GM18505 (cell line): ENCODE data around the gene ZIC5.

Experiments used
- ATAC-seq: cut with Tn5 transposase; IDR thresholded peaks from one replicate; pipeline ENCODE4 v1.9.1; 2021; ENCODE audit not compliant: unreplicated experiment
- POLR2A ChIP-seq: IDR thresholded peaks from 4 replicates; pipeline ENCODE4 v1.6.1; 2011; ENCODE audit warnings: borderline replicate concordance; ENCODE audit not compliant: insufficient read depth, insufficient read length; ENCODE audit errors: extremely low read depth

ZIC5 gene

GRCh38 chr13:99971576-99972189 lies at the start of gene ZIC5:
ZIC5 (minus strand) TSS chr13:99971767; CDS start chr13:99971603, 164 bp downstream.
- ATAC-seq: no peak

GRCh38 chr13:100019780-100020356 lies 48.3 kb upstream of the ZIC5 start:
- ATAC-seq: no peak

More at GRCh38 chr13:99971576-99972189, at the start of gene ZIC5:
- TF ChIP-seq POLR2A: no peak

GRCh38 chr13:100014621-100015020 lies 43.1 kb upstream of the ZIC5 start:
- no peak for ATAC-seq
- no peak for TF ChIP-seq POLR2A

More at GRCh38 chr13:100019780-100020356, 48.3 kb upstream of the ZIC5 start:
- TF ChIP-seq POLR2A: no peak

- ATAC-seq: no peak
- TF ChIP-seq POLR2A: no peak
Observed at GRCh38 chr13:99998261-99998660, 26.7 kb upstream of the ZIC5 start.

GRCh38 chr13:99997702-99998214 lies 26.2 kb upstream of the ZIC5 start:
- no peak for ATAC-seq
- no peak for TF ChIP-seq POLR2A

GRCh38 chr13:99996381-99996973 lies 24.9 kb upstream of the ZIC5 start:
- no peak for ATAC-seq
- TF ChIP-seq POLR2A: no peak

- no peak for TF ChIP-seq POLR2A
- no peak for ATAC-seq
Observed at GRCh38 chr13:99995589-99996380, 24.2 kb upstream of the ZIC5 start.

GRCh38 chr13:99995104-99995588 lies 23.6 kb upstream of the ZIC5 start:
- ATAC-seq: no peak
- no peak for TF ChIP-seq POLR2A

- no peak for ATAC-seq
- TF ChIP-seq POLR2A: no peak
Observed at GRCh38 chr13:99994638-99995020, 23.1 kb upstream of the ZIC5 start.

- ATAC-seq: no peak
- no peak for TF ChIP-seq POLR2A
Observed at GRCh38 chr13:99993660-99994637, 22.4 kb upstream of the ZIC5 start.

- no peak for TF ChIP-seq POLR2A
- no peak for ATAC-seq
Observed at GRCh38 chr13:99992949-99993351, 21.4 kb upstream of the ZIC5 start.

GRCh38 chr13:99991828-99992775 lies 20.5 kb upstream of the ZIC5 start:
- ATAC-seq: no peak
- no peak for TF ChIP-seq POLR2A
